Right renal pelvis (tissue), 4 donors: ENCODE results near the gene FRMD3. TPM values are rescaled to one million over a fixed set of nuclear protein-coding genes. Genes with fewer than 3 reads are reported as not detected.

Experiments
- DNase-seq, 4 donors: peaks; one replicate each; pipeline ENCODE4 v3.0.0-alpha.2; 2013; ENCODE audit warnings: low read depth in 4 of 4, low spot score in 3 of 4, missing footprints in 1 of 4
- polyA plus RNA-seq, 4 donors: library from polyadenylated mRNA; unstranded; fragments of 120-200 nt; gene quantifications; one replicate each; pipeline ENCODE4 v1.2.1, GENCODE V29; 2013; ENCODE audit not compliant: insufficient read length in 4 of 4

The FRMD3 gene
- polyA plus RNA-seq, 4 donors, result 21.4 to 28.9 (median 25.2) TPM

- no peak for DNase-seq
Observed at GRCh38 chr9:83299094-83299493, 239.1 kb downstream of the FRMD3 start.

GRCh38 chr9:83296123-83296522, 242.1 kb downstream of the FRMD3 start:
- DNase-seq, result no peak

GRCh38 chr9:83294816-83295215, 243.4 kb downstream of the FRMD3 start:
- no peak for DNase-seq

- DNase-seq, result no peak
Observed at GRCh38 chr9:83291196-83291595, 247.0 kb downstream of the FRMD3 start.

- DNase-seq, result no peak
Observed at GRCh38 chr9:83290692-83291091, 247.5 kb downstream of the FRMD3 start.

GRCh38 chr9:83287021-83287420, 251.2 kb downstream of the FRMD3 start:
- DNase-seq, result no peak

GRCh38 chr9:83285445-83286225, 252.6 kb downstream of the FRMD3 start:
- DNase-seq, result no peak

GRCh38 chr9:83284746-83285145, 253.5 kb downstream of the FRMD3 start:
- no peak for DNase-seq

- DNase-seq, result no peak
Observed at GRCh38 chr9:83283528-83283927, 254.7 kb downstream of the FRMD3 start.

- no peak for DNase-seq
Observed at GRCh38 chr9:83281306-83282255, 256.6 kb downstream of the FRMD3 start.

- no peak for DNase-seq
Observed at GRCh38 chr9:83280790-83281189, 257.4 kb downstream of the FRMD3 start.

- DNase-seq, result no peak
Observed at GRCh38 chr9:83280268-83280667, 257.9 kb downstream of the FRMD3 start.

GRCh38 chr9:83274787-83275186, 263.4 kb downstream of the FRMD3 start:
- DNase-seq, result no peak

GRCh38 chr9:83271665-83272071, 266.5 kb downstream of the FRMD3 start:
- no peak for DNase-seq

GRCh38 chr9:83270116-83270515, 268.1 kb downstream of the FRMD3 start:
- DNase-seq, result no peak

GRCh38 chr9:83267741-83268140, 270.5 kb downstream of the FRMD3 start:
- no peak for DNase-seq

GRCh38 chr9:83266666-83267496, 271.3 kb downstream of the FRMD3 start:
- no peak for DNase-seq

- DNase-seq, result no peak
Observed at GRCh38 chr9:83266331-83266665, 271.9 kb downstream of the FRMD3 start.

- DNase-seq, result no peak
Observed at GRCh38 chr9:83264315-83264714, 273.9 kb downstream of the FRMD3 start.

- DNase-seq, result no peak
Observed at GRCh38 chr9:83259558-83259957, 278.6 kb downstream of the FRMD3 start.
